C4-2B (cell line): ENCODE data around the gene CA14.

Experiments used
- H3K27ac ChIP-seq: fragments of 450-650 bp; 2 replicates; pipeline ENCODE4 v1.5.1; 2017
- ZFX ChIP-seq: fragments of 450-650 bp; IDR thresholded peaks from 2 replicates; pipeline ENCODE4 v1.6.1; 2017
- TF ChIP-seq, protein P1 (sequence below): fragments of 450-650 bp; conservative IDR thresholded peaks from 2 replicates; pipeline ENCODE4 v1.5.1; 2017; ENCODE audit warnings: mild to moderate bottlenecking

CA14 gene

GRCh38 chr1:150283260-150283659 is 25.7 kb downstream of the CA14 start:
- H3K27ac ChIP-seq, result peak overlapping the region; percentile 71
- TF ChIP-seq, protein P1, sequence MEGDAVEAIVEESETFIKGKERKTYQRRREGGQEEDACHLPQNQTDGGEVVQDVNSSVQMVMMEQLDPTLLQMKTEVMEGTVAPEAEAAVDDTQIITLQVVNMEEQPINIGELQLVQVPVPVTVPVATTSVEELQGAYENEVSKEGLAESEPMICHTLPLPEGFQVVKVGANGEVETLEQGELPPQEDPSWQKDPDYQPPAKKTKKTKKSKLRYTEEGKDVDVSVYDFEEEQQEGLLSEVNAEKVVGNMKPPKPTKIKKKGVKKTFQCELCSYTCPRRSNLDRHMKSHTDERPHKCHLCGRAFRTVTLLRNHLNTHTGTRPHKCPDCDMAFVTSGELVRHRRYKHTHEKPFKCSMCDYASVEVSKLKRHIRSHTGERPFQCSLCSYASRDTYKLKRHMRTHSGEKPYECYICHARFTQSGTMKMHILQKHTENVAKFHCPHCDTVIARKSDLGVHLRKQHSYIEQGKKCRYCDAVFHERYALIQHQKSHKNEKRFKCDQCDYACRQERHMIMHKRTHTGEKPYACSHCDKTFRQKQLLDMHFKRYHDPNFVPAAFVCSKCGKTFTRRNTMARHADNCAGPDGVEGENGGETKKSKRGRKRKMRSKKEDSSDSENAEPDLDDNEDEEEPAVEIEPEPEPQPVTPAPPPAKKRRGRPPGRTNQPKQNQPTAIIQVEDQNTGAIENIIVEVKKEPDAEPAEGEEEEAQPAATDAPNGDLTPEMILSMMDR, result no peak
- TF ChIP-seq ZFX, result no peak

GRCh38 chr1:150288382-150288781 is 30.8 kb downstream of the CA14 start:
- TF ChIP-seq, protein P1, result no peak
- TF ChIP-seq ZFX, result no peak
- H3K27ac ChIP-seq, result no peak overlapping the region

GRCh38 chr1:150288822-150289221 is 31.2 kb downstream of the CA14 start:
- no peak overlapping the region for H3K27ac ChIP-seq
- TF ChIP-seq, protein P1, result no peak
- no peak for TF ChIP-seq ZFX

- TF ChIP-seq ZFX, result peak; percentile 37; the same call in 1 of the 2 replicates
- TF ChIP-seq, protein P1, result no peak
- H3K27ac ChIP-seq, result peak within 1 kb of the TSS; percentile 83
Observed at GRCh38 chr1:150293433-150294253, 36.1 kb downstream of the CA14 start, which contains the start of gene MRPS21. Gene MRPS21 (plus strand): TSS chr1:150293861. CDS start chr1:150294367, 506 bp downstream.

DNA sequence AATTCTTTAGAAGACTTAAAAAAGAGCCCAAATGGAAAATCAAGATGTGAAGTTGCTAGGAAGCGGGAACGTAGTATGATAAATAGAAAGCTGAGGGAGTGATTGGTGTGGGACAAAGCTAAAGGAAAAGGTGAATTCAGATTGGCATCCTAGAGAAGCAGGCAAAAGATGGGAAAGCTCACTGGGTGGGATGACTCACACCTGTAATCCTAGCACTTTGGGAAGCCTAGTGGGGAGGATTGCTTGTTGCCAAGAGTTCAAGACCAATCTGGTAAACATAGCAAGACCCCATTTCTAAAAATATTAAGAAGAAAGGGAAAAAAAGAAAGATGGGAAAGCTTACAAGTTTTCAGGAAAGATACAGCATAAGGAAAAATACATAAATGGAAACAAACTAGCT is 37.9 kb downstream of the CA14 start:
- H3K27ac ChIP-seq, result no peak overlapping the region
- TF ChIP-seq ZFX, result no peak
- TF ChIP-seq, protein P1, result no peak

DNA sequence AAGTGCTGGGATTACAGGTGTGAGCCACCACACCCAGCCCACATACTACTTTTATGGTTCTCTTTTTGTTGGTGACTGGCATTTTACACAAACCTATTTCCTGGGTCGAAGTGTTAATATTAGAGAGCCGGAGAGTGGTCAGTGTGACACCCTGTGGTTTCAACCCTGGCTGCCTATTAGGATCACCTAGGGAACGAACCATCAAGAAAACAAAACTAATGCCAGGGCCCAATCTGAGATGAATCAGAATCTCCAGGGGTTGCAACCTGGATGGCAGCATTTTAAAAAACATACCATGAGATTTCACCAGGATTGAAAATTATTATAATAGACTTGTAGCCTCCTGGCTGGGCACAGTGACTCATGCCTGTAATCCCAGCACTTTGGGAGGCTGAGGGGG is 42.1 kb downstream of the CA14 start:
- no peak for TF ChIP-seq ZFX
- TF ChIP-seq, protein P1, result no peak
- no peak overlapping the region for H3K27ac ChIP-seq

DNA sequence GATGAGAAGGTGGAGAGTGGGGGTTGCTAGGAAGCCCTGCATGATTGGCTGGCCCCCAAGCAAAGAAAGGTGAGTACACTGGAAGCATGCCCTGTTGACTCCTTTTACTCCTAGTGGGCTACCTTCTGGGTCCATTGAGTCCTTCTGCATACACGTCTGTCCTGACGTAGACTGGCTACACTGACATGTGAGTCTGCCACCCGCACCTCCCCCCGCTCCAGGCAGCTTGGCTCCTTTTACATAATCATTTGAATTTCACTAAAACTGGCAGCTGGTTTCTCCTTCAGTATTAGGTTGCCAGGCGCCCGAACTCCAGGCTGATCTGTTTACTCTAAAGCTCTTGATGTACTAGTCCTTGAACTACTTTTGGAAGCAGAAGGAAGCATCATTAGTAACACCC is 44.8 kb downstream of the CA14 start:
- no peak for TF ChIP-seq ZFX
- TF ChIP-seq, protein P1, result no peak
- no peak overlapping the region for H3K27ac ChIP-seq
